Stimulated activated CD8-positive, alpha-beta memory T cell treated with anti-CD3 and anti-CD28 coated beads, Interleukin-12 subunit alpha, Interleukin-12 subunit beta, amount 100 ng/mL, for 1 hour (primary cell): ENCODE data around the gene SV2B.

Experiments
- DNase-seq: peaks from one replicate; pipeline ENCODE4 v3.0.0-alpha.2; 2020; ENCODE audit warnings: low read depth

Gene SV2B

DNA sequence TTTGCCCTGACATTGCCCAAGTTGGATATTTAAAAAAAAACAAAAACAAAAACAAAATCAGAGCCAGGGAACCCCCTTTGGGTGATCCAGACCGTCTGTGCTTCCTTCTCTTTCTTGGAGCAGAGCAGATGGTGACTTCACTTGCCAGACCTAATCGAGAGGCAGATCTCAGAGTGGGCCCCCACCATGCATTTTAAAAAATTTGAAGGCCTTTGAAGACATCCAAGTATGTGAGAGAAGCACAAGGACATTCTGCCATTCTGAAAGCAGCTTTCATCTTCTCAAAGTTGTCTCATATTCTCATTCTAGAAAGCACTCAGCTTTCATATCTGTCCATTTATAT, 93.3 kb downstream of the SV2B start:
- no peak for DNase-seq

GRCh38 chr15:91196127-91196526, 96.1 kb downstream of the SV2B start:
- no peak for DNase-seq

DNA sequence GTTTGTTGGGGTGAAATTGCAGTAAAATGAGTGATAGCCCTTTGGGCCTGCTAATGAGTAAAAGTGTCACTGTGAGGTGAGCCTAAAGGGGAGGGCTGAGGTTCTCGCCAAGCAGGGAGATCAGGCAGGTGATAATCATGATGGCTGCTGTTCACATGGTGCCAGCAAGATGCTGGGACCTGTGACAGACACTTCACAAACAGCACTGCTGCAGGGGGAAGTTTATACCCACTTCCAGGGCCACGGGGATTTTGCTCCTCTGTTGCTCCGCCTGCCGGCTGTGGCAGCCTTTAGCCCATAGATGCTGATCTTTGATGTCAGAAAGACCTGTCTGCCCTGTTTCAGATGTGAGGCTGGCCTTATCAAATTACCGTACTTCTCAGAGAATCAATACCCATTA, 96.7 kb downstream of the SV2B start:
- no peak for DNase-seq

- no peak for DNase-seq
Observed at GRCh38 chr15:91199511-91199910, 99.5 kb downstream of the SV2B start.

- DNase-seq: no peak
Observed at GRCh38 chr15:91200101-91200754, 100.2 kb downstream of the SV2B start.

- no peak for DNase-seq
Observed at GRCh38 chr15:91202510-91203102, 102.5 kb downstream of the SV2B start.

DNA sequence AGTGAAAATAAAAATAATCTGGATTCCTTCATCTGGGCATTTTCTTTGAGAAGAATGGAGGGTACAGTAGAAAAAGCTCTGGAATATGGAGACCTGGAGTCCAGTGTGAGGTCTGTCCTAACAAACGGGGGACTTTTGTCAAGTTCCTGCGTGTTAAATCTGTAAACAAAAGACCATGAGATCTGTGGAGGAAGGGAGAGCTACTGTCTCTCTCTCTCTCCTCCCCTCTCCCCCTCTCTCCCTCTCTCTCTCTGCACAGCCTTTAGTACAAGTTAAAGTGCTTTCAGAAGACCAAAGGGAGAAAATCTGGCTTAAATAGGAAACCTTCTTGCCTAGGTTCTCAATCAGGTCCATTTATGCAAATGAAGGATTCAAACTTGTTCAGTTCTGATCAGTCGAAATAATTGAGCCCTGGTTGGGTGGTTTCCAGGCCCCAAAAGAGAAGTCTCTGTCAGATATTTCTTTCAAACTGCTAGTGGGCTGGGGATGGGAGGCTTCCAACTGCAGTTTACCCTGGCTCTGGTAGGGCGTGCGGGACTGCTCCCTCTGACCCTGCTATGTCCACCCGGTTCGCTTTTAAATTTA, 103.7 kb downstream of the SV2B start:
- DNase-seq: no peak

GRCh38 chr15:91208371-91208770, 108.3 kb downstream of the SV2B start:
- DNase-seq: no peak

GRCh38 chr15:91209318-91209717, 109.3 kb downstream of the SV2B start:
- no peak for DNase-seq

GRCh38 chr15:91209726-91210125, 109.7 kb downstream of the SV2B start:
- DNase-seq: no peak

GRCh38 chr15:91214675-91215590, 114.9 kb downstream of the SV2B start:
- no peak for DNase-seq

- DNase-seq: no peak
Observed at GRCh38 chr15:91216000-91216399, 115.9 kb downstream of the SV2B start.

- DNase-seq: no peak
Observed at GRCh38 chr15:91219206-91219605, 119.1 kb downstream of the SV2B start.

DNA sequence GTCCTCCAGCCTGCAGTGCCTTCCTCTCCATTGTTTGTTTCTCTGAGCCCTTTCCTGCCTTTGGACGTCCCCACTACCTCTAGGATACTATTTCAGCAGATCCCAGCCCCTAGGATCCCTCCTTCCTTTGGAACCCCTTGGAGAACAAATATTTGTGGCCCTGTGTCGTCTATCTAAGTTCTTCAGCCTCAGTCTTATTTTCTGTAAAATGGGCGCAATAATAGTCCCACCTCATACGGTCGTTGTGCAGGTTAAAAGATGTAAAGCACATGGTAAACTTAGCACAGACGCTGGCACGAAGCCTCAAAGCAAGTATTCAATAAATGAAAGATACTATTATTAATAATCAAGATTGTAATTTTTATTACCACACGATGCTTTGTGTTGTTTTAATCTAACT, 122.0 kb downstream of the SV2B start:
- no peak for DNase-seq

GRCh38 chr15:91223863-91224262, 123.8 kb downstream of the SV2B start:
- no peak for DNase-seq

- DNase-seq: no peak
Observed at GRCh38 chr15:91224755-91225380, 124.8 kb downstream of the SV2B start.

DNA sequence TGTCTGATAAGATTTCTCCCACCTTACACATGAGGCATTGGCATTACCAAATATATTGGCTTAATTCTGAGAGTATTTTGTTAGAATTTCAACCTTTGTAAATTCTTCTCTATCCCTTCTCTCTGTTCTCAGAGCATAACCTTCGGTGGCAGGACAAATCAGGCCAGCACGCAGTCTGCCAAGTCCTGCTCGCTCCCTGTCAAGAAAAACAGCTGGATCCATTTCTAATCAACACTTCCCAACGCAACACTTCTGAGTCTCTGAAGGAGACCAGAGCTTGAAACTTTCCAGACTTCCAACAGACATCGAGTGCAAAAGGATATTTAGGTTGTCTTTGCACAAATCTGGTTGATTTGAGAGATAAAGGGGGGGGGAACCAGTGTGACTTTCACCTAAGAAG, 125.7 kb downstream of the SV2B start:
- DNase-seq: no peak

DNA sequence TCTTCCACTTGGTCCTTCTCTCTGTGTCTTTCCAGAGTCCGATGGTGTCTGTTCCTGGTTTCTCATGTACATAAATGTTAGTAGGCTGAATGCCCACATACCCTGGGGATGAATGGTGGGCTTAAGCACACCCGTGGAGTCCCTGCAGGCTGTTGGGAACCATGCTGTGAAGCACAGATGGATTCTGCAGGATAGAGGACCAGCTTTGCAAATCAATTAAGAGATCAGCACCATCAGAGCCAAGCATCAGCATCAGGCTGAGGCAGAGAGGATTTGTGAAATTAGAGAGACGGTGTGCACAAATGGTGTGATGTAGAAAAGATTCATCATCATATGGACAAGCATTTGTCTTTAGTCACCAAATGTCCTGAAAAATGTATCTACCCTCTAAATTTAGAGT, 127.1 kb downstream of the SV2B start:
- DNase-seq: no peak

DNA sequence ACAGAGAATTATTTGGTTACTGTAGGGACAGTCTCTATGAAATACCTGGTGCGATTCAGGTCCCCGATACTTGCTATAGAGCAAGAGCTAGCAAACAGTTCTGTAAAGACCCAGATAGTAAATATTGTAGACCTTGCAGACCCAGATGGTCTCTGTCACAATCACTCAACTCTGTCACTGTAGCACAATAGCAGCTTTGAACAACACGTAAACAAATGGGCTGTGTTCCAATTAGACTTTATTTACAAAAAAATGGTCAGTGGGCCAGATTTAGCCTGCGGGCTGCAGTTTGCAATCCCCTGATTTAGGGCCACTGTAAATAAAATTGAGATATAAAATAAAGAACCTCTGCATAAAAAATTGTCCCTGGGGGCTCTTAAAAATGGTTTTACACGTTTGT, 127.7 kb downstream of the SV2B start:
- DNase-seq: no peak

DNA sequence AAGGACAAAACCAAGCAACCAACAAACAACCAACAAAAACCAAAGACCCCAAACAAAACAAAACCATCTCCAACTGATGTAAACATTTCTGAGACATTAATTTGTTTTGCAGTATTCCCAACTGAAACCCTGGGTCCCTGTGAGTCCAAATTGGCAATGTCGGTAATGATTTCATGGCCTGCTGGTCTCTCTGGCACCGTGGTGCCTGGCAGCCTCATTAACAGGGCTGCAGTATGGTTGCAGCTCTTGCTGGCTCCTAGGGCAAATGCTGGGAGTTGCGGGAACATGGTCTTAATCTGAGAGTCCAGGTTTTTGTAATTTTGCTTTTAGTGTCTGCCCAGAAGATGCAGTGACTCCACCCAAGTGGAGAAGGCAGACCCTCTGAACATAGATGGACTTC, 128.3 kb downstream of the SV2B start:
- DNase-seq: no peak

DNA sequence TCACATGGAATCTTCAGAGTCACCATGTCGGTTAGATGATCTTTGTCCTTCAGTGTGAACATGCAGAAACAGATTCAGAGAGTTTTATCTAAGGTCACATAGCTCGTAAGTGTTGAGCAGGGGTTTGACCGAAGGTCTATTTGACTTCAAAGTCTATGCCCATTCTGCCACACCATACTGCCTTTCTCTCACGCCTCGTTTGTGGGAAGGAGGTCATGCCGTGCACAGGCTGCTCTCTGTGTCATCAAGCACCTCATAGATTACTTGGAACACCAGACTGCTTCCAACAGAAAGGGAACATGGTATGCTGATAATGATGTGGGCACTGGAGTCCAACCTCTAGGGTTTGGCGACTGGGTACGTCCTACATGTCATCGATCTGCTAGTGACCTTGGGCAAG, 128.8 kb downstream of the SV2B start:
- DNase-seq: no peak

GRCh38 chr15:91231703-91232102, 131.6 kb downstream of the SV2B start:
- no peak for DNase-seq
